GM21529 (cell line): ENCODE results near the gene OR52A5.
"Not testable (repeated sequence)": the region's sequence is repeated elsewhere in the genome, so short reads cannot be mapped to it uniquely, and the experiment has no call there.

Experiments used
- ATAC-seq: cut with Tn5 transposase; IDR thresholded peaks from one replicate; pipeline ENCODE4 v1.9.1; 2021; ENCODE audit not compliant: unreplicated experiment

The OR52A5 gene

GRCh38 chr11:5137996-5138395 lies at the start of gene OR52A5:
TSS of gene OR52A5 (minus strand) at chr11:5138356. CDS start at chr11:5132642, 5,714 bp downstream.
- ATAC-seq: no peak

- no peak for ATAC-seq
Observed at GRCh38 chr11:5178046-5178837, 40.1 kb upstream of the OR52A5 start.

GRCh38 chr11:5174934-5175333 lies 36.8 kb upstream of the OR52A5 start:
- ATAC-seq: no peak

- ATAC-seq: no peak
Observed at GRCh38 chr11:5171856-5172255, 33.7 kb upstream of the OR52A5 start.

- not testable (repeated sequence) for ATAC-seq
Observed at GRCh38 chr11:5165898-5166297, 27.7 kb upstream of the OR52A5 start.

GRCh38 chr11:5164807-5165206 lies 26.7 kb upstream of the OR52A5 start:
- ATAC-seq: not testable (repeated sequence)

- ATAC-seq: not testable (repeated sequence)
Observed at GRCh38 chr11:5161045-5161444, 22.9 kb upstream of the OR52A5 start.

GRCh38 chr11:5160217-5160616 lies 22.1 kb upstream of the OR52A5 start:
- ATAC-seq: not testable (repeated sequence)

GRCh38 chr11:5159806-5160205 lies 21.6 kb upstream of the OR52A5 start:
- no peak for ATAC-seq

- ATAC-seq: no peak
Observed at GRCh38 chr11:5154657-5155056, 16.5 kb upstream of the OR52A5 start, which contains the start of gene OR52A1. TSS of gene OR52A1 (minus strand) at chr11:5154757. CDS start at chr11:5152369, 2,388 bp downstream.

GRCh38 chr11:5153574-5154431 lies 15.6 kb upstream of the OR52A5 start:
- no peak for ATAC-seq

- ATAC-seq: no peak
Observed at GRCh38 chr11:5151713-5152153, 13.6 kb upstream of the OR52A5 start.

GRCh38 chr11:5144206-5144605 lies 6.0 kb upstream of the OR52A5 start:
- not testable (repeated sequence) for ATAC-seq

- no peak for ATAC-seq
Observed at GRCh38 chr11:5137014-5137413, 1.1 kb downstream of the OR52A5 start.

GRCh38 chr11:5136261-5136660 lies 1.9 kb downstream of the OR52A5 start:
- no peak for ATAC-seq

GRCh38 chr11:5131584-5132335 lies 6.4 kb downstream of the OR52A5 start:
- no peak for ATAC-seq

GRCh38 chr11:5129457-5129877 lies 8.7 kb downstream of the OR52A5 start:
- no peak for ATAC-seq

GRCh38 chr11:5124891-5125620 lies 13.1 kb downstream of the OR52A5 start:
- no peak for ATAC-seq

GRCh38 chr11:5123802-5124521 lies 14.2 kb downstream of the OR52A5 start:
- ATAC-seq: peak; percentile 94

- no peak for ATAC-seq
Observed at GRCh38 chr11:5118893-5119292, 19.3 kb downstream of the OR52A5 start.
